MM.1S (cell line): ENCODE data around the gene ADAM15.

Experiments used
- EZH2 ChIP-seq: fragments of 300-600 bp; sonication (generic); optimal IDR thresholded peaks from 2 replicates; pipeline ENCODE3; 2017; ENCODE audit warnings: low read depth, mild to moderate bottlenecking, antibody characterized with exemption, low read length, mixed read lengths
- EZH2phosphoT487 ChIP-seq: fragments of 300-600 bp; sonication (generic); IDR thresholded peaks from 2 replicates; pipeline ENCODE4 v1.6.1; 2018; ENCODE audit warnings: antibody characterized with exemption, low read length
- TF ChIP-seq, protein P1 (sequence below): fragments of 300-600 bp; sonication (generic); IDR thresholded peaks from 2 replicates; pipeline ENCODE4 v1.5.1; 2016; ENCODE audit warnings: antibody characterized with exemption, low read length, mixed read lengths

DNA sequence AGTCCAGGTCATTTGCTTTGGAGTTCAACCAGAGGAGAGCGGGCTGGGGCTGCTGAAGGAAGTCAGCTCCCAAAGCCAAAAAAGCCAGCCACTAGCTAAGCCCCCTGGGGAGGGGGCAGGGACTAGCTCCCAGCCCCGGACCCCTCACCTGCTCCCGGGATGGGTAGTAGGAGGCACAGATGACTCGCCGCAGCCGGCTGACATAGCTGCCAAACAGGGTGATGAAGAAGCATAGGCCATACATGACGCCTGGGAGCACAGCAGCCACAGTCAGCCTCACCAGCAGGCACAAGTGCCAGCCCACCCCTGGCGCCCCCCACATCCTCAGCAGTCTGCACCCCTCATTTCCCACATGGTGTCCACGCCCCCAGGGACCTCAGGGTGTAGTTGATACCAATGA is 25.0 kb upstream of the ADAM15 start:
- TF ChIP-seq, protein P1, sequence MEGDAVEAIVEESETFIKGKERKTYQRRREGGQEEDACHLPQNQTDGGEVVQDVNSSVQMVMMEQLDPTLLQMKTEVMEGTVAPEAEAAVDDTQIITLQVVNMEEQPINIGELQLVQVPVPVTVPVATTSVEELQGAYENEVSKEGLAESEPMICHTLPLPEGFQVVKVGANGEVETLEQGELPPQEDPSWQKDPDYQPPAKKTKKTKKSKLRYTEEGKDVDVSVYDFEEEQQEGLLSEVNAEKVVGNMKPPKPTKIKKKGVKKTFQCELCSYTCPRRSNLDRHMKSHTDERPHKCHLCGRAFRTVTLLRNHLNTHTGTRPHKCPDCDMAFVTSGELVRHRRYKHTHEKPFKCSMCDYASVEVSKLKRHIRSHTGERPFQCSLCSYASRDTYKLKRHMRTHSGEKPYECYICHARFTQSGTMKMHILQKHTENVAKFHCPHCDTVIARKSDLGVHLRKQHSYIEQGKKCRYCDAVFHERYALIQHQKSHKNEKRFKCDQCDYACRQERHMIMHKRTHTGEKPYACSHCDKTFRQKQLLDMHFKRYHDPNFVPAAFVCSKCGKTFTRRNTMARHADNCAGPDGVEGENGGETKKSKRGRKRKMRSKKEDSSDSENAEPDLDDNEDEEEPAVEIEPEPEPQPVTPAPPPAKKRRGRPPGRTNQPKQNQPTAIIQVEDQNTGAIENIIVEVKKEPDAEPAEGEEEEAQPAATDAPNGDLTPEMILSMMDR = no peak
- TF ChIP-seq EZH2 (no peak), EZH2phosphoT487 (no peak)
